D721Med (cell line): ENCODE data around the gene CALN1.

Experiments
- DNase-seq: peaks from one replicate; pipeline ENCODE4 v3.0.0; 2011; ENCODE audit warnings: low spot score; ENCODE audit not compliant: insufficient read length
- FAIRE-seq: peaks from 2 replicates; lab custom pipeline; 2011; peaks lifted over from hg19 to GRCh38; lab: Jason Lieb, UNC
- TF ChIP-seq, protein P1 (sequence below): IDR thresholded peaks from 2 replicates; pipeline ENCODE4 v1.5.1; 2012; ENCODE audit warnings: mild to moderate bottlenecking, control low read depth; ENCODE audit not compliant: insufficient read depth; ENCODE audit errors: missing control alignments

CALN1 gene

DNA sequence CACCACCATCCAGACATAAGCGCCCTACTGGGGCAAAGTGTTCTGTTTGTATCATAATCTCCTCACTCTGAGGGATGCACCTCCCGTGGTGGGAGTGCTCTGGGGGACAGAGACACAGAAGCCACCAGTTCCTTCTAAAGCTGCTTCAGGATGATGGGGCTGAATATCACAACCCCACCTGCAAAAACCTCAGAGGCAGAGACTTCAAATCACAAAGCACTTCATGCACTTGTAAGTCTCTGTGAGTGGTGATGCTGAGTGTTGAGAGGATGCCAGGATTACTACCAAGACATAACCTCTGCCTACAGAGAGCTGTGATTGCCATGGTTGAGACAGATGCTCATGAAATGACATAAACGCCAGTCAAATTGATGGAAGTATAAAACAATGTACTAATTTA lies 255.5 kb downstream of the CALN1 start:
- TF ChIP-seq, protein P1, sequence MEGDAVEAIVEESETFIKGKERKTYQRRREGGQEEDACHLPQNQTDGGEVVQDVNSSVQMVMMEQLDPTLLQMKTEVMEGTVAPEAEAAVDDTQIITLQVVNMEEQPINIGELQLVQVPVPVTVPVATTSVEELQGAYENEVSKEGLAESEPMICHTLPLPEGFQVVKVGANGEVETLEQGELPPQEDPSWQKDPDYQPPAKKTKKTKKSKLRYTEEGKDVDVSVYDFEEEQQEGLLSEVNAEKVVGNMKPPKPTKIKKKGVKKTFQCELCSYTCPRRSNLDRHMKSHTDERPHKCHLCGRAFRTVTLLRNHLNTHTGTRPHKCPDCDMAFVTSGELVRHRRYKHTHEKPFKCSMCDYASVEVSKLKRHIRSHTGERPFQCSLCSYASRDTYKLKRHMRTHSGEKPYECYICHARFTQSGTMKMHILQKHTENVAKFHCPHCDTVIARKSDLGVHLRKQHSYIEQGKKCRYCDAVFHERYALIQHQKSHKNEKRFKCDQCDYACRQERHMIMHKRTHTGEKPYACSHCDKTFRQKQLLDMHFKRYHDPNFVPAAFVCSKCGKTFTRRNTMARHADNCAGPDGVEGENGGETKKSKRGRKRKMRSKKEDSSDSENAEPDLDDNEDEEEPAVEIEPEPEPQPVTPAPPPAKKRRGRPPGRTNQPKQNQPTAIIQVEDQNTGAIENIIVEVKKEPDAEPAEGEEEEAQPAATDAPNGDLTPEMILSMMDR: no peak
- no peak for FAIRE-seq
- no peak for DNase-seq

GRCh38 chr7:72153132-72153512 lies 259.0 kb downstream of the CALN1 start:
- no peak for FAIRE-seq
- TF ChIP-seq, protein P1: no peak
- no peak for DNase-seq

GRCh38 chr7:72152161-72153131 lies 259.7 kb downstream of the CALN1 start:
- FAIRE-seq: no peak
- no peak for DNase-seq
- TF ChIP-seq, protein P1: no peak

- FAIRE-seq (no peak), DNase-seq (no peak)
- TF ChIP-seq, protein P1: no peak
Observed at GRCh38 chr7:72140566-72140965, 271.6 kb downstream of the CALN1 start.

DNA sequence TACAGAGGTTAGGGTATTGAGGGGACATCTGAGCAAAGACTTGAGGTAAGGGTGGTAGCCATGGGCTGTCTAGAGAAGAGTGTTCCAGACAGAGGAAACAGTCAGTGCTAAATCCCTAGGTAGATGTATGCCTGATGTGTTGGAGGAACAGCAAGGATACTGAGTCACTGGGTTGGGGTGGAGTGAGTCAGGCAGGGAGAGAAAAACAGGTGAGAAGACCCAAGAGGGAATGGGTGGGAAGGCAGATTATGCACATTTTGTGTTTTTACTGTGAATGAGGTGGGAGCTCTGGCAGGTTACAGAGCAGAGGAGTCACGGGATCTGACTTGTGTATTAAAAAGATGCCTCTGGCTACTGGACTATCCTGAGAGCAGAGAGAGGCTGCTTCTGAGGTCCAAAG lies 285.0 kb downstream of the CALN1 start:
- TF ChIP-seq, protein P1: no peak
- no peak for DNase-seq
- no peak for FAIRE-seq

DNA sequence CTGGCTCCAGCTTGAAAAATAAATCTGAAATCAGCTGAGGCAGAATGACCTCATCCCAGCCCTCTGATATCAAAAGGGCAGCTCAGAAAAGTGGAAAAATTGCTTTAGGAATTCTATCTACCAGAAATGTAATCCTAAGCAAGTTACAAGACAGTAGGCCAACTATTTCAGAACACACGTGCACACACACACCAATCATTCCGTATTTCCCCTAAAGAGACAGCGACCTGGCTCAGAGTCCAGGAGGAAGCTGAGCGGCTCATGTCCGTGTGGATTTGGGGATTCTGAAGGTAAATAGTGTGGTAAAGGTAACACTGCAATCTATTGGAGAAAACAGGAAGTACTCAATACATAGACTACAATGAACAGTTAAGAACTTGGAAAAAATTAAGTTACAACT lies 288.2 kb downstream of the CALN1 start:
- TF ChIP-seq, protein P1: no peak
- FAIRE-seq (no peak), DNase-seq (no peak)

GRCh38 chr7:72118366-72118765 lies 293.8 kb downstream of the CALN1 start:
- FAIRE-seq (no peak), DNase-seq (no peak)
- TF ChIP-seq, protein P1: no peak
